ENCODE data around the gene COG5.

- no peak for TF ChIP-seq POLR2AphosphoS5 (IDR thresholded peaks at IDR 0.05; ENCODE audit: low read depth)
- TF ChIP-seq CTCF (IDR thresholded peaks at IDR 0.05; ENCODE audit: insufficient read depth, low read length) = no peak
- TF ChIP-seq REST (IDR thresholded peaks at IDR 0.05; ENCODE audit: insufficient replicate concordance, low read depth) = no peak
- TF ChIP-seq SPI1 (IDR thresholded peaks at IDR 0.05; ENCODE audit: borderline replicate concordance, low read depth) = no peak
Observed at GRCh38 chr7:107584716-107585115, 21.0 kb upstream of the COG5 start.
